ENCODE data around the gene GALNT2. TPM values are rescaled to one million over a fixed set of nuclear protein-coding genes. Genes with fewer than 3 reads are reported as not detected.

The GALNT2 gene
- total and polyA plus RNA-seq, 2 of the 13 experiments (the other 11 are each of a cell fraction or from before 2014, with no cell fraction given): 39.3 to 39.6 TPM

DNA sequence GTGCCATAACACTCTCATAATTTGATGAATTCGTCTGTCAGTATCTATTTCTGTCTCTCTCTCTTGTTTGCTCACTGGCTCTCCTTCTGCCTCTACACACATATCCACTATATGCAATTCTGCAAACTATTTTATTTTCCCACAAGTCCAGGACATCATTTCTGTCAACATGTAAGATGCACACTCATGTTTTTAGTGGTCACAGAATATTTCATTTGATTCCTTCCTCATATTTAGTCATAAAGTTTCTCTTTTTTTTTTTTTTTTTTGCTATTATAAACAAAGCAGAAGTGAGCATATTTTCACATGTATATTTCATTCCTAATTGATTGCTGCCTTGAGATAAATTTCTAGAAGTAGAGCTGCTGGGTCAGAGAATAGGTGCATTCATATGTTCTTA, 193.8 kb downstream of the GALNT2 start:
- no peaks in the 10 kb centered on the region for H4K20me1 ChIP-seq (ENCODE audit: insufficient read depth, low read length)
- in situ Hi-C loops (cut with HindIII; ENCODE audit: extremely low pct_ligation_motif_present, low pct_unique_long_range_greater_than_20kb) (no loop called here), intact Hi-C loops (cut with micrococcal nuclease; ENCODE audit: unreplicated experiment) (loop anchor here (5.0 kb wide), 1 partner anchor 844 kb away; no protein-coding TSS in a partner anchor)
- TF ChIP-seq RBFOX2 (IDR thresholded peaks at IDR 0.05; ENCODE audit: low read depth, low read length) (no peak), LBX2 (CRISPR knock-in tag; IDR thresholded peaks at IDR 0.05; ENCODE audit: borderline replicate concordance) (no peak), KDM5B (CRISPR knock-in tag; IDR thresholded peaks at IDR 0.05; ENCODE audit: borderline replicate concordance) (no peak)
- TF ChIP-seq, protein P1, sequence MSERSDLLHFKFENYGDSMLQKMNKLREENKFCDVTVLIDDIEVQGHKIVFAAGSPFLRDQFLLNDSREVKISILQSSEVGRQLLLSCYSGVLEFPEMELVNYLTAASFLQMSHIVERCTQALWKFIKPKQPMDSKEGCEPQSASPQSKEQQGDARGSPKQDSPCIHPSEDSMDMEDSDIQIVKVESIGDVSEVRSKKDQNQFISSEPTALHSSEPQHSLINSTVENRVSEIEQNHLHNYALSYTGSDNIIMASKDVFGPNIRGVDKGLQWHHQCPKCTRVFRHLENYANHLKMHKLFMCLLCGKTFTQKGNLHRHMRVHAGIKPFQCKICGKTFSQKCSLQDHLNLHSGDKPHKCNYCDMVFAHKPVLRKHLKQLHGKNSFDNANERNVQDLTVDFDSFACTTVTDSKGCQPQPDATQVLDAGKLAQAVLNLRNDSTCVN (CRISPR knock-in tag; IDR thresholded peaks at IDR 0.05; ENCODE audit: borderline replicate concordance): no peak
- POLR2A ChIA-PET: no interaction called here
- H3K27ac ChIP-seq (ENCODE audit: extremely low read length, insufficient read depth, low read length): no peak overlapping the region
- FAIRE-seq: no peak
- peaks cover 19 to 40% of the 10 kb centered on the region in 2 experiments; a peak in 4 of 5 replicates for H3K36me3 ChIP-seq (replicated peaks in 1 of 2; ENCODE audit: control insufficient read depth in 1 of 2, insufficient read depth in 2 of 2, low read length in 2 of 2)
- H3K79me2 ChIP-seq (ENCODE audit: insufficient read depth, low read length): no peaks in the 10 kb centered on the region
- no peak overlapping the region for H3K4me3 ChIP-seq (replicated peaks in 1 of 3; ENCODE audit: insufficient read depth in 1 of 3, low read depth in 2 of 3, low read length in 3 of 3)
- H3K4me1 ChIP-seq (ENCODE audit: insufficient read depth, low read length): no peaks in the 10 kb centered on the region
- ATAC-seq: no peak
- no TSS peak for BruUV-seq (replicated peaks)
- no peak for DNase-seq (ENCODE audit: low spot score)
- no peaks in the 10 kb centered on the region; a peak in 1 of 5 replicates for H3K27me3 ChIP-seq (ENCODE audit: control insufficient read depth in 1 of 2, insufficient read depth in 2 of 2, low read length in 2 of 2)
- no peak overlapping the region for H3K4me2 ChIP-seq (ENCODE audit: low read depth, low read length)
- 89% methylated on average over 1 of the region's 1 CpG for WGBS (ENCODE audit: low lambda C conversion rate)
- H2AFZ ChIP-seq (ENCODE audit: low read length): no peak overlapping the region
- CTCF ChIA-PET (ENCODE audit: low intra/inter-chr PET ratio, low total read pairs): no interaction called here
- no peak overlapping the region for H3K9ac ChIP-seq (ENCODE audit: insufficient read depth, low read depth, low read length)
- H3K9me3 ChIP-seq (ENCODE audit: low read length): no peaks in the 10 kb centered on the region

DNA sequence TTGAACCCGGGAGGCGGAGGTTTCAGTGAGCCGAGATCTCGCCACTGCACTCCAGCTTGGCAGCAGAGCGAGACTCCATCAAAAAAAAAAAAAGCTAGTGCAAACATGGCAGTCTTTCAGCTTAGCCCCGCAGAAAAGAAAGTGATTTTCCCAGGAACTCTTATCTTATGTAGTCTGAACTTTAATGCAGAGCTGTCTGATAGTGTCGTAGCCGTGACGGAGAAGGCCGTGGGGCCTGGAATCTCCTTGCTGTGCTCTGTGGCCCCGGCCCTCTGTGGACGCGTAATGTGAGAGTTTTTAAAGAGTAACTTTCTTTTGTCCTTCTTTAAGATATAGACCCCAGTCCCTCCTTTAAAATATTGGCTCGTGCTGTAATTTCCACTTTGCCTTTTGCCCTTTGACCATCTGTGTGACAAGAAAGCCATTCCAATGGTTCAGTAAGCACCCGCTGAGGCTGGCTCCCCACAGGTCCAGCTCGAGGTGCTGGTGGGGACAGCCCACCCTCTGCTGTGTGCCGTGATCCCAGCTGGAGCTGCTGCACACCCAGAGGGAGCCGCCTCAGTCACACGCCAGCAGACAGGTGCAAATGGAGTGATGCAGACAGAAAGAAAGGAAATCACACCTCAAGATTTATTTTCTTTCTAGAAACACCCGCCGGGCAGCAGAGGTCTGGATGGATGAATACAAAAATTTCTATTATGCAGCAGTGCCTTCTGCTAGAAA, 195.1 kb downstream of the GALNT2 start:
- in situ Hi-C loops (cut with HindIII; ENCODE audit: extremely low pct_ligation_motif_present, low pct_unique_long_range_greater_than_20kb): no loop called here
- ChIA-PET CTCF (ENCODE audit: low intra/inter-chr PET ratio, low total read pairs) (no interaction called here), POLR2A (no interaction called here)
- Histone ChIP-seq H3K4me2 (ENCODE audit: low read depth, low read length) (no peak overlapping the region), H4K20me1 (ENCODE audit: insufficient read depth, low read length) (no peaks in the 10 kb centered on the region), H3K27me3 (ENCODE audit: control insufficient read depth in 1 of 2, insufficient read depth in 2 of 2, low read length in 2 of 2) (no peaks in the 10 kb centered on the region; a peak in 1 of 5 replicates), H3K9me3 (ENCODE audit: low read length) (no peaks in the 10 kb centered on the region), H3K79me2 (ENCODE audit: insufficient read depth, low read length) (no peaks in the 10 kb centered on the region), H3K4me1 (ENCODE audit: insufficient read depth, low read length) (no peaks in the 10 kb centered on the region), H3K9ac (ENCODE audit: insufficient read depth, low read depth, low read length) (no peak overlapping the region), H3K4me3 (replicated peaks in 1 of 3; ENCODE audit: insufficient read depth in 1 of 3, low read depth in 2 of 3, low read length in 3 of 3) (no peak overlapping the region), H3K36me3 (replicated peaks in 1 of 2; ENCODE audit: control insufficient read depth in 1 of 2, insufficient read depth in 2 of 2, low read length in 2 of 2) (peaks cover 19 to 41% of the 10 kb centered on the region in 2 experiments; a peak in 4 of 5 replicates), H3K27ac (ENCODE audit: extremely low read length, insufficient read depth, low read length) (no peak overlapping the region), H2AFZ (ENCODE audit: low read length) (no peak overlapping the region)
- no TSS peak for BruUV-seq (replicated peaks)
- no peak for FAIRE-seq
- intact Hi-C loops (cut with micrococcal nuclease; ENCODE audit: unreplicated experiment): loop anchor here (5.0 kb wide), 1 partner anchor 845 kb away; no protein-coding TSS in a partner anchor
- no peak for ATAC-seq
- 94% methylated on average over 21 of the region's 21 CpGs for WGBS (ENCODE audit: low lambda C conversion rate)
- no peak for DNase-seq (ENCODE audit: low spot score)
- TF ChIP-seq ZNF572 (CRISPR knock-in tag; IDR thresholded peaks at IDR 0.05) (no peak), YY1 (IDR thresholded peaks at IDR 0.05; ENCODE audit: insufficient read depth, insufficient replicate concordance, low read depth, low read length) (no peak), TIGD3 (CRISPR knock-in tag; IDR thresholded peaks at IDR 0.05; ENCODE audit: borderline replicate concordance) (no peak), ZSCAN21 (CRISPR knock-in tag; IDR thresholded peaks at IDR 0.05; ENCODE audit: borderline replicate concordance) (no peak), ATF4 (CRISPR knock-in tag; IDR thresholded peaks at IDR 0.05) (no peak), ZNF207 (IDR thresholded peaks at IDR 0.05; ENCODE audit: borderline replicate concordance) (no peak)

Data from HepG2 (cell line).